ENCODE data around the gene CNGB1. TPM values are rescaled to one million over a fixed set of nuclear protein-coding genes. Genes with fewer than 3 reads are reported as not detected.

The CNGB1 gene
- total RNA-seq, 1 experiment from 2014 or later = not detected

GRCh38 chr16:57886427-57886826, 84.5 kb downstream of the CNGB1 start (continued):
- TF ChIP-seq FOSL1 (IDR thresholded peaks at IDR 0.05; ENCODE audit: low read depth) = no peak

GRCh38 chr16:57884655-57885133, 86.2 kb downstream of the CNGB1 start:
- Histone ChIP-seq H3K79me2 (ENCODE audit: insufficient read depth, low read length) (no peaks in the 10 kb centered on the region), H3K9ac (ENCODE audit: low read length) (no peak overlapping the region), H3K9me2 (ENCODE audit: insufficient read depth) (no peaks in the 10 kb centered on the region), H4K20me1 (ENCODE audit: insufficient read depth) (no peaks in the 10 kb centered on the region), H3K4me2 (ENCODE audit: low read length) (no peak overlapping the region), H3K27me3 (ENCODE audit: insufficient read depth, low read length) (no peaks in the 10 kb centered on the region; the same call in 1 of the 2 replicates), H3K9me3 (ENCODE audit: control insufficient read depth in 1 of 2, insufficient read depth in 1 of 2, low read depth in 1 of 2, low read length in 2 of 2) (no peaks in the 10 kb centered on the region), H3K36me3 (ENCODE audit: control insufficient read depth in 1 of 2, insufficient read depth in 2 of 2, low read length in 2 of 2) (no peaks in the 10 kb centered on the region), H3K4me1 (ENCODE audit: control insufficient read depth in 1 of 2, insufficient read depth in 2 of 2, low read length in 2 of 2) (no peaks in the 10 kb centered on the region), H3K27ac (ENCODE audit: low read depth, low read length) (no peak overlapping the region), H3K4me3 (replicated peaks in 1 of 2; ENCODE audit: low read depth in 1 of 2, low read length in 2 of 2) (no peak overlapping the region), H2AFZ (ENCODE audit: low read depth, low read length, poor library complexity, severe bottlenecking) (no peak overlapping the region)
- intact Hi-C loops (cut with micrococcal nuclease) = no loop called here
- ATAC-seq = no peak
- TF ChIP-seq ELF1 (IDR thresholded peaks at IDR 0.05; ENCODE audit: borderline replicate concordance, low read depth) = no peak
- TF ChIP-seq SRF (IDR thresholded peaks at IDR 0.05; ENCODE audit: low read depth) = no peak
- ChIA-PET POLR2A (no interaction called here), RAD21 (ENCODE audit: low non-redundant PET in 1 of 2, low total read pairs in 2 of 2, uncharacterized antibody in 2 of 2, unreplicated experiment in 2 of 2) (no interaction called here), CTCF (no interaction called here)
- no TSS peak for BruUV-seq (replicated peaks)
- no peak for DNase-seq (ENCODE audit: low read depth, low spot score)

GRCh38 chr16:57883953-57884654, 86.8 kb downstream of the CNGB1 start:
- ATAC-seq (no peak), DNase-seq (ENCODE audit: low read depth, low spot score) (no peak)
- no peaks in the 10 kb centered on the region for H3K36me3 ChIP-seq (ENCODE audit: control insufficient read depth in 1 of 2, insufficient read depth in 2 of 2, low read length in 2 of 2)
- no peak overlapping the region for H2AFZ ChIP-seq (ENCODE audit: low read depth, low read length, poor library complexity, severe bottlenecking)
- no peaks in the 10 kb centered on the region for H4K20me1 ChIP-seq (ENCODE audit: insufficient read depth)
- no peaks in the 10 kb centered on the region for H3K79me2 ChIP-seq (ENCODE audit: insufficient read depth, low read length)
- H3K9me3 ChIP-seq (ENCODE audit: control insufficient read depth in 1 of 2, insufficient read depth in 1 of 2, low read depth in 1 of 2, low read length in 2 of 2) = no peaks in the 10 kb centered on the region
- ChIA-PET RAD21 (ENCODE audit: low non-redundant PET in 1 of 2, low total read pairs in 2 of 2, uncharacterized antibody in 2 of 2, unreplicated experiment in 2 of 2) (no interaction called here), POLR2A (no interaction called here), CTCF (no interaction called here)
- H3K27me3 ChIP-seq (ENCODE audit: insufficient read depth, low read length) = no peaks in the 10 kb centered on the region; the same call in 1 of the 2 replicates
- BruUV-seq (replicated peaks) = no TSS peak
- H3K4me1 ChIP-seq (ENCODE audit: control insufficient read depth in 1 of 2, insufficient read depth in 2 of 2, low read length in 2 of 2) = no peaks in the 10 kb centered on the region
- H3K4me2 ChIP-seq (ENCODE audit: low read length) = no peak overlapping the region
- intact Hi-C loops (cut with micrococcal nuclease) = no loop called here
- no peak overlapping the region for H3K4me3 ChIP-seq (replicated peaks in 1 of 2; ENCODE audit: low read depth in 1 of 2, low read length in 2 of 2)
- no peak overlapping the region for H3K27ac ChIP-seq (ENCODE audit: low read depth, low read length)
- H3K9me2 ChIP-seq (ENCODE audit: insufficient read depth) = no peaks in the 10 kb centered on the region
- H3K9ac ChIP-seq (ENCODE audit: low read length) = no peak overlapping the region
- no peak for TF ChIP-seq SIN3A (IDR thresholded peaks at IDR 0.05; ENCODE audit: low read depth)
- no peak for TF ChIP-seq CTCF (IDR thresholded peaks at IDR 0.05 in 2 of 3, conservative IDR thresholded peaks at IDR 0.05 in 1 of 3; ENCODE audit: borderline replicate concordance in 1 of 3, insufficient read depth in 1 of 3, low read depth in 2 of 3, low read length in 2 of 3)
- TF ChIP-seq YY1 (IDR thresholded peaks at IDR 0.05; ENCODE audit: extremely low read depth, insufficient replicate concordance, low read depth, low read length) = no peak
- TF ChIP-seq EZH2phosphoT487 (IDR thresholded peaks at IDR 0.05; ENCODE audit: borderline replicate concordance) = no peak
- no peak for TF ChIP-seq ZNF274 (IDR thresholded peaks at IDR 0.05; ENCODE audit: low read depth, low read length)
- no peak for TF ChIP-seq POLR2A (IDR thresholded peaks at IDR 0.05; ENCODE audit: borderline replicate concordance, extremely low read depth, insufficient read depth, insufficient read length)
- no peak for TF ChIP-seq ELF1 (IDR thresholded peaks at IDR 0.05; ENCODE audit: borderline replicate concordance, low read depth)
- no peak for TF ChIP-seq CEBPB (IDR thresholded peaks at IDR 0.05; ENCODE audit: low read depth)
- no peak for TF ChIP-seq REST (IDR thresholded peaks at IDR 0.05; ENCODE audit: low read depth)
- no peak for TF ChIP-seq FOSL1 (IDR thresholded peaks at IDR 0.05; ENCODE audit: low read depth)
- TF ChIP-seq RAD21 (IDR thresholded peaks at IDR 0.05; ENCODE audit: low read depth) = no peak

All from HCT116 (cell line).